PC-9 (cell line): ENCODE measurements around the gene ING3. TPM values are rescaled to one million over a fixed set of nuclear protein-coding genes. Genes with fewer than 3 reads are reported as not detected.

ENCODE experiments used
- BruUV-seq: library from RNA; stranded (reverse); fragments of 400-500 nt; replicated peaks from 2 replicates; lab custom pipeline; 2021; lab: Mats Ljungman, UMichigan
- CTCF ChIA-PET: fragments of 300-600 bp; sonication (Branson Sonifier 250); formaldehyde crosslinking; loops from one replicate; lab custom pipeline; 2022; ENCODE audit warnings: antibody characterized with exemption; lab: Charles Lee
- POLR2A ChIA-PET: fragments of 300-600 bp; sonication (Branson Sonifier 250); formaldehyde crosslinking; loops from one replicate; lab custom pipeline; 2022; ENCODE audit warnings: antibody characterized with exemption; ENCODE audit not compliant: unreplicated experiment; lab: Charles Lee
- DNase-seq, 2 experiments: peaks; one replicate each; pipeline versions ENCODE4 v3.0.0 to v3.0.0-alpha.2; 2015 to 2022; ENCODE audit warnings: mixed read lengths in 1 of 2
- H2AFZ ChIP-seq: fragments of 200-600 bp; sonication (generic); 2 replicates; pipeline ENCODE4 v1.8.1; 2017; ENCODE audit warnings: antibody characterized with exemption
- H3F3A ChIP-seq: fragments of 200-600 bp; sonication (generic); 2 replicates; pipeline ENCODE4 v1.8.1; 2017; ENCODE audit warnings: antibody characterized with exemption, mild to moderate bottlenecking, low read depth; ENCODE audit not compliant: insufficient read depth
- H3K27ac ChIP-seq: fragments of 200-600 bp; sonication (generic); 2 replicates; pipeline ENCODE4 v1.6.1; 2016; ENCODE audit warnings: mixed run types
- H3K27me3 ChIP-seq: fragments of 200-600 bp; sonication (generic); 2 replicates; pipeline ENCODE4 v1.6.1; 2016; ENCODE audit warnings: low read depth, mixed run types; ENCODE audit not compliant: insufficient read depth
- H3K36me3 ChIP-seq: fragments of 200-600 bp; sonication (generic); 2 replicates; pipeline ENCODE4 v1.6.1; 2016; ENCODE audit warnings: low read depth, mixed run types
- H3K4me1 ChIP-seq: fragments of 200-600 bp; sonication (generic); replicated peaks from 2 replicates; pipeline ENCODE4 v1.6.1; 2016; ENCODE audit warnings: mixed run types; ENCODE audit not compliant: insufficient read depth
- H3K4me2 ChIP-seq: fragments of 200-600 bp; sonication (generic); 2 replicates; pipeline ENCODE4 v1.6.1; 2017; ENCODE audit warnings: mixed run types
- H3K4me3 ChIP-seq: fragments of 200-600 bp; sonication (generic); 2 replicates; pipeline ENCODE4 v1.6.1; 2016; ENCODE audit warnings: mixed run types
- H3K79me2 ChIP-seq: fragments of 200-600 bp; sonication (generic); 2 replicates; pipeline ENCODE4 v1.6.1; 2017; ENCODE audit warnings: low read depth, mixed run types
- H3K9me2 ChIP-seq: fragments of 200-600 bp; sonication (generic); 2 replicates; pipeline ENCODE4 v1.8.1; 2017; ENCODE audit warnings: mild to moderate bottlenecking; ENCODE audit not compliant: insufficient read depth
- H3K9me3 ChIP-seq: fragments of 200-600 bp; sonication (generic); 2 replicates; pipeline ENCODE4 v1.8.1; 2016; ENCODE audit warnings: low read depth; ENCODE audit not compliant: insufficient read depth
- H4K20me1 ChIP-seq: fragments of 200-600 bp; sonication (generic); 2 replicates; pipeline ENCODE4 v1.8.1; 2017; ENCODE audit not compliant: insufficient read depth
- EZH2 ChIP-seq: fragments of 200-600 bp; sonication (generic); IDR thresholded peaks from 2 replicates; pipeline ENCODE4 v1.8.0; 2017; ENCODE audit warnings: antibody characterized with exemption, low read depth
- intact Hi-C: fragments of 100-400 bp; cut with micrococcal nuclease; formaldehyde crosslinking; loops from one replicate; pipeline ENCODE4 v1.10.0; 2022; ENCODE audit not compliant: unreplicated experiment
- total RNA-seq: library from RNA; stranded (reverse); gene quantifications from 2 replicates; pipeline ENCODE4 v1.2.3, GENCODE V29; 2021
- TF ChIP-seq, protein P1 (sequence below): fragments of 200-600 bp; sonication (generic); conservative IDR thresholded peaks from 2 replicates; pipeline ENCODE4 v1.6.1; 2017; ENCODE audit warnings: mixed run types, antibody characterized with exemption, mild to moderate bottlenecking, moderate library complexity

ING3 gene
- total RNA-seq, 1 experiment from 2014 or later, result 16.4 TPM

DNA sequence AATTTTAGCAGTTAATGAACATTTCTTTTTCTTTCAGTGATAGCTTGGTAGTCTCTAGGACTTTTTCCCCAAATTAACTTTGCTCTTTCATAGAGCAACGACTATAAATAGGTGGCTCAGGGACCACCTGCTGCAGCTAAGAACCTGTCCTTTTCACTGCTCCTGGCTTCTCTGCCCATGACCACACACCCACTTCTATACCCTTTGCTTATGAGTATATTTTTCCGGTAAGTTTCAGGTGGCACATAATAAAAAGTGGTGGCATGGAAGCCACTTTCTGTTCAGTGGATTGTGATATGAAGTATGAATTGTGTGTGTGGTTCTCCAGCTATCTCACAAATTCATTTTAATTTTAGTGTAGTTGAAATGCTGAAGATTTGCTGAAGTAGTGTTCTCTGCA lies 1.2 kb downstream of the ING3 start:
- Histone ChIP-seq H3K79me2 (peaks cover 20% of the 10 kb centered on the region), H3K4me3 (peak overlapping the region; percentile 83), H3K27me3 (no peaks in the 10 kb centered on the region), H2AFZ (peak overlapping the region; percentile 76; the same call in 1 of the 2 replicates), H3K9me2 (no peaks in the 10 kb centered on the region), H3F3A (peaks cover 9% of the 10 kb centered on the region), H3K4me1 (peaks cover 24% of the 10 kb centered on the region), H4K20me1 (peaks cover 5% of the 10 kb centered on the region; the same call in 1 of the 2 replicates), H3K4me2 (peak overlapping the region; percentile 91), H3K36me3 (peaks cover 19% of the 10 kb centered on the region), H3K9me3 (no peaks in the 10 kb centered on the region), H3K27ac (peak overlapping the region; percentile 93; the same call in 1 of the 2 replicates)
- intact Hi-C loops, result loop anchor here (2.0 to 10.0 kb wide), 3 partner anchors 35 to 367 kb away; no protein-coding TSS in a partner anchor
- POLR2A ChIA-PET, result no interaction called here
- TF ChIP-seq, protein P1, sequence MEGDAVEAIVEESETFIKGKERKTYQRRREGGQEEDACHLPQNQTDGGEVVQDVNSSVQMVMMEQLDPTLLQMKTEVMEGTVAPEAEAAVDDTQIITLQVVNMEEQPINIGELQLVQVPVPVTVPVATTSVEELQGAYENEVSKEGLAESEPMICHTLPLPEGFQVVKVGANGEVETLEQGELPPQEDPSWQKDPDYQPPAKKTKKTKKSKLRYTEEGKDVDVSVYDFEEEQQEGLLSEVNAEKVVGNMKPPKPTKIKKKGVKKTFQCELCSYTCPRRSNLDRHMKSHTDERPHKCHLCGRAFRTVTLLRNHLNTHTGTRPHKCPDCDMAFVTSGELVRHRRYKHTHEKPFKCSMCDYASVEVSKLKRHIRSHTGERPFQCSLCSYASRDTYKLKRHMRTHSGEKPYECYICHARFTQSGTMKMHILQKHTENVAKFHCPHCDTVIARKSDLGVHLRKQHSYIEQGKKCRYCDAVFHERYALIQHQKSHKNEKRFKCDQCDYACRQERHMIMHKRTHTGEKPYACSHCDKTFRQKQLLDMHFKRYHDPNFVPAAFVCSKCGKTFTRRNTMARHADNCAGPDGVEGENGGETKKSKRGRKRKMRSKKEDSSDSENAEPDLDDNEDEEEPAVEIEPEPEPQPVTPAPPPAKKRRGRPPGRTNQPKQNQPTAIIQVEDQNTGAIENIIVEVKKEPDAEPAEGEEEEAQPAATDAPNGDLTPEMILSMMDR, result no peak
- TF ChIP-seq EZH2, result no peak
- CTCF ChIA-PET, result interaction anchor here (0.6 kb wide), 1 partner anchor 393 kb away, joined by 3 read pairs; no protein-coding TSS in a partner anchor
- no peak for DNase-seq
- no TSS peak for BruUV-seq

DNA sequence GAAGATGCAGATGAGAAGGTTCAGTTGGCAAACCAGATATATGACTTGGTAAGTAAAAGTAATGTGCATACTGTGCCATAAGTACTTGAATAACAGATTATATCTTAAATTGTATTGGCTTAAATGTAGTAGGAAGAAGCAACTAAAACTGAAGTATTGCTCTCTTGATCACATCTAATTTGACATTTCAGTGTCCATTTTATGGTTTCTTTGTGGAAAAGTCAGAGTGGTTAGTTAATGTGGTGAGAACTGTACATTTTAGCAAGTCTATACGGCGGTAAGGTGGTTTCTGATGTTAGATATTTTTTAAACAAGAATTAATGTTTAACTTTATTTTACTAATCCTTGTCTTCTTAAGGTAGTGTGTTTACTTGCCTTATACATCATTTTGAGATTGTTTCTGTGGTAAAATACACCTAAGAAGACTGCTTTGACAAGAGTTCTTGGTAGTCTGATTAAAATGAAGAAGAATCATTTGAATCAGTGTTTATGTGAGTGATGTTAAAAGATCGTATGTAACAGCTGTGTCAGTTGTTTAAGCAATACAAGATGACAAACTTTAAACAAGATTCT lies 5.1 kb downstream of the ING3 start:
- no TSS peak for BruUV-seq
- H3F3A ChIP-seq, result peaks cover 9% of the 10 kb centered on the region
- peaks cover 19% of the 10 kb centered on the region for H3K36me3 ChIP-seq
- peaks cover 16% of the 10 kb centered on the region for H3K4me1 ChIP-seq
- TF ChIP-seq, protein P1, result no peak
- TF ChIP-seq EZH2, result no peak
- peaks cover 20% of the 10 kb centered on the region for H3K79me2 ChIP-seq
- intact Hi-C loops, result loop anchor here (10.0 kb wide), 1 partner anchor 371 kb away; no protein-coding TSS in a partner anchor
- H3K9me2 ChIP-seq, result no peaks in the 10 kb centered on the region
- H3K27ac ChIP-seq, result no peak overlapping the region
- no peak overlapping the region for H2AFZ ChIP-seq
- no peaks in the 10 kb centered on the region for H3K27me3 ChIP-seq
- DNase-seq, result no peak
- no peak overlapping the region for H3K4me2 ChIP-seq
- CTCF ChIA-PET, result no interaction called here
- H3K9me3 ChIP-seq, result no peaks in the 10 kb centered on the region
- peaks cover 5% of the 10 kb centered on the region; the same call in 1 of the 2 replicates for H4K20me1 ChIP-seq
- POLR2A ChIA-PET, result no interaction called here
- H3K4me3 ChIP-seq, result no peak overlapping the region

DNA sequence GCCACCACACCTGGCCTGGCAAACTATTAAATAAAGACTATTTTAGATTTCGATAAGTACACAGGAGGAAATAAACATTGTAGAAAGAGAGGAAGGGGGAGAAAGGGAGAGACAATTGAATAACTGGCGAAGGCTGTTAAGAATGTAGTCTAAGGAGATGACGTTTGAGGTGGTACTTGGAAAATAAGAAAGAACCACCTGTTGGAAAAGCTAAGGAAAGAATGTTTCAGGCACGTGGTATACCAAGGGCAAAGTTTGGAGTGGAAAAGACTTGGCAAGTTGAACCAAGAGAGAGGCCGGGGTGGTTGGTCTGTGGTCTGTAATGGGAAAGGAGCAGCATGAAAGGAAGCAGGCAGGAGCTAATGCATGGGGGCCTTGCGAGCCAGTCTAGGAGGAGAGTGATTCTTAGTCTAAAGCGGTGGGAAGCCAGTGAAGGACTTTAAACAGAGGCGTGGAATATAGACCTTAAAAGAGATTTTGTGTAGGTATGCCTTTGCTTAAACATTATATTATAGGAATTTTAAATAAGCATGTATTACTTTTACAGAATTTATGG lies 9.4 kb downstream of the ING3 start:
- Histone ChIP-seq H2AFZ (no peak overlapping the region), H3K9me2 (no peaks in the 10 kb centered on the region), H3K27ac (no peak overlapping the region), H3K4me3 (no peak overlapping the region), H3K4me2 (no peak overlapping the region), H3K9me3 (no peaks in the 10 kb centered on the region), H4K20me1 (no peaks in the 10 kb centered on the region), H3K27me3 (no peaks in the 10 kb centered on the region), H3K79me2 (no peaks in the 10 kb centered on the region), H3K36me3 (0 out of 2 replicates have a peak, but pooled peaks cover 10% of the 10 kb centered on the region), H3K4me1 (no peaks in the 10 kb centered on the region), H3F3A (no peaks in the 10 kb centered on the region)
- POLR2A ChIA-PET, result no interaction called here
- BruUV-seq, result no TSS peak
- intact Hi-C loops, result loop anchor here (10.0 kb wide), 1 partner anchor 375 kb away; no protein-coding TSS in a partner anchor
- TF ChIP-seq, protein P1, result no peak
- no peak for TF ChIP-seq EZH2
- CTCF ChIA-PET, result no interaction called here
- no peak for DNase-seq
